Raji (cell line): ENCODE measurements around the gene ZNF521.

Source experiments
- POLR2A ChIP-seq: IDR thresholded peaks from 2 replicates; pipeline ENCODE4 v1.6.1; 2011; ENCODE audit warnings: low read depth, low read length, control low read depth; ENCODE audit not compliant: insufficient read depth

Gene ZNF521

DNA sequence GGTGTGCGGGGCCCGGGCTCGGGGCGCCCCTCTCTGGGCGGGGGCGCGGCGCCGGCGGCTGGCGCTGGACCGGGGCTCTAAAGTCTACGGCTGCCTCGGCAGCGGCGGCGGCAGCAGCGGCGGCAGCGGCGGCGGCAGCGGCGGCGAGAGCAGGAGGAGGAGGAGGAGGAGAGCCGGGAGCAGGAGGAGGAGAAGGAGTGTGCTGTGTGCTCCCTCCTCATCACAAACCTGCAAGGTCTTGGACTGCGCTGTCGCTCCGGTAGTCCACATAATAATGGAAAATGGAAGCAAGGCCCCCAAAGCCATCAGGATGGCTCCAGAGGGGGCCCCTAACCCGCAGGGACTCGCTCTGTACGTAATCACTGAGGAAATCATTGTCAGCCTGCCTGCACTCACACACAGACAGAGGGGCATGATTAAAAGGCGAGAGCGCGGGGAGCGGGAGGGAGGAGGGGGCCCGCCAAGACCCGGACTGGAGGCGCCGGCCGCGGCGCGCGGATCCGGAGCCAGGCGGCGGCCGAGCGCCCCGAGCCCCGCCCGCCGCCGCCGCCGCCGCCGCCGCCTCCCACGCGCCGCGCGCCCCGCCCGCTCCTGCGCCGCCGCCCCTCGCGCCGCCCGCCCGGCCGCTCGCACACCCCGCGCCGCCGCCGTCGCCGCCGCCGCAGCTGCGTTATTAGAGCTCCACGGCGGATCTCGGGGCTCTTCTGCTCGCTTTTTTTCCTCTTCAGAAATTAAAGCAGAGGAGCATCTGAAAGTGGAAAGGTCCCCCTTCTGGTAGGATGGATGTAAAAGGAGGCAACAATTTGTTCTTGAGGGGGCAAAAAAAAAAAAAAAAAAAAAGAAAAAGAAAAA lies at the start of gene ZNF521:
Gene ZNF521, minus strand, starts transcription at position 390 of the 852 bp plus-strand sequence. CDS start 1,220 bp downstream, outside the sequence.
- peak; percentile 52; the same call in 1 of the 2 replicates for TF ChIP-seq POLR2A

DNA sequence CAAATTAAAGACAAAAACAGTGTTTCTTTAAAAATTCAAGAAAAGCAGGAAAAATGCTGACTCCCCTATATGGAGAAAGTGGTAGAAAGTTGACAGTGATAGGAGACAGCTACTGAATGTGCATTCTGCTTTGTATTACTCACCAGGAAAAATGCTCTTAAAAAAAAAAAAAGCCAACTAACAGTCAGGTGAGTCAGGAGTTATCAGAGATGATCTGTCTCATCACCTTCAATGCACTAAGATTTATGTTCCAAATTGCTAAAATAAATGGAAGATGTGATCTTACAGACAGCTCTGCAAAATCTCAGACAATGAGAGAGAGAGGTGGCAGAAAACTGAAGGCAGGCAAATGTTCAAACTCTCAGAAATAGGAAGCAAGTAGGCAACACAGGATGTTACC lies 47.6 kb upstream of the ZNF521 start:
- TF ChIP-seq POLR2A, result no peak

DNA sequence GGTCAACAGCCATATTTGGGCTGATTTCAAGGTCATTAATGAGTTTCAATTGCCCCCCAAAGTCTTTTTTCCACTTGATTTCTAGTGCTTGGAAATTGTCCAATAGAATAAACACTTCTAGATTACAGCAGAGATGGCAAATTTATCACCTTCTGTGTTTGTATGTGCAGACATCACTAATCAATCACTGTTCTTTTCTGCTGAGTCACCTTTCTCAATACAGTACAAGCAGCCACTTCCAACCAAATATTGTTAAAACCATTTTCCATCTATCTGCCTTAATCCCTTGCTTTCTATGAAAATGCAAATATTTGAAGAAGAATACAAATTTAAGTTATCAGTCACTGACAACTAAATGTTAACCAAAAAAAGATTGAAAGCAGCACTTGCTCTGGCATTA lies 40.2 kb upstream of the ZNF521 start:
- no peak for TF ChIP-seq POLR2A

DNA sequence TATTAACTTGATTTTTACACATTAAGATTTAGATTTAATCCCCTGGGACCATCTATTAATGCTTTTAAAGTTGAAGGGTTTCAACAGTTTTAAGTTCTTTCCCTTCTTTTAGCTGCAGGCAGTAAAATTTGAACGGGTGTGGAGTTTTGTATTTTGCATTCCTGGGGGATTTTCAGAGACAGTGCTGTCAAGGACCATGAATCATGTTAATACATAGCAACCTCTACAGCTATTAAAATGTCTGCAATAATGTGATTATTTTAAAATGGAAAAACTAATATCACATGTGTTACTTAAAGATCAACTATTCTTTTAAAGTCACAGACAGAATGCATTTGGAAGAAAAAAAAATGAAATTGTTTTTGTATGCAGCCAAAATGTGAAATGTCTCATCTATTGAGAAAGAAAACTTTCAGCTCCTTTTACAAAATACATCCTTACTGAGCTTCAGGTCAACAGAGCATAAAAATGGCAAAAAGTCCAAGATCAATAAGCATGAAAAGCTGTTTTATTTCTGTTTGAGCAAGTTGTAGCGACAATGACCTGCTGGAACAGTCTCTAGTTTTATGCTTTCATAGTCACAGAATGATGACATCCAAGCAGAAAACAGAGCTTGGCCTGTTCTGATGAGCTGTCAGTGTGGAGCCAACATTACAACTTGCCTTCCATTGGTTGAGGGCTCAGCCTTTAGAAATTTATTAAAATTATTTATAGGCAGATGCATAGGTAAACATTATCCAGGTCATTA lies 21.6 kb upstream of the ZNF521 start:
- no peak for TF ChIP-seq POLR2A

DNA sequence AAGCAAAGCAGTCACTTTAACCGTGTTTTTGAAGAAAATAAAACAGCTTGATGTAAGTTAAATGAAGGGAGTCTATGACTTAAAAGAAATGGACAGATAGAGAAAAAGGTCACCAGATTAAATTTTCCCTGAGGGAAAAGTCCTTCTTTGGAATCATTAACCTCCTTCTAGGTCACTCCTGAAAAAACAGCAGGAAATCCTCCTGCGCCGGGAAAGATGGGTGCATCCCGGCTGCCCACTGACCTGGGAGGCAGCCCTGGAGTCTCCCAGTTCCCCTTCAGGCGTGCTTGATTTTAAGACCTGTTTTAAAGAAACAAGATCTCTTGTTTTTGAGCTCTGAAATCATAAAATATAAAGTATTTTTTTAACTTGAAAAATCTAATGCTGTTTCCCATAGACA lies 18.4 kb upstream of the ZNF521 start:
- TF ChIP-seq POLR2A, result no peak

DNA sequence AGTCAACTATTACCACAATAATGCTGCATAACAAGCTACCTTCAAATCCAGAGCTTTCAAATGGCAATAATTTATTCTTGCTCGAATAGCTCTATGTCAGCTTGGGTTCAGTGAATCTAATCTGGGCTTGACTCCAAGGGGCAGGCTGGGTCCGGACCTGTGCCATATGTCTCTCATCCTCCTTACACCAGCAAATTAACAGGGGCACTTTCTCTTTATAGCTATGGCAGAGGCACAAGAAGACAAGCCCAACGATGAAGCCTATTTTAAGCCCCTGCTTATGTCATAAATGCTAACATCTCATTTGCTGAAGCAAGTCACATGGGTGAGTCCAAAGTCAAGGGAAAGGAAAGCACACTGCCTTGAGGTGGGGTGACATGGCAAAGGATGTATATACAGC lies 13.3 kb upstream of the ZNF521 start:
- TF ChIP-seq POLR2A, result no peak

DNA sequence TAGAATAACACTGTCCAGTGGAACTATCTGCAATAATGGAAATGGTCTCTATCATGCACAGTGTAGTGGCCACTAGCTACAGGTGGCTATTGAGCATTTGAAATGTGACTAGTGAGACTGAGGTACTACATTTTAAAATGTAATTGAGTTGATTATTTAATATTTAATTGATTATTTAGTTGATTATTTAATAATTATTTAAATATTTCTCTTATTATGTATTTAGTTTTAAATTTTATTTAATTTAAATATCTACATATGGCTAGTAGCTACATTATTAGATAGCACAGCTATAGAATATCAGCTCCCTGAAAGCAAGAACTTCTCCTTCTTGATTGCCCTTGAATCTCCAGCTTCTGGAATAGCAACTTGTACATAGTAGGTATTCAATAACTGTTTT lies 12.8 kb upstream of the ZNF521 start:
- no peak for TF ChIP-seq POLR2A

DNA sequence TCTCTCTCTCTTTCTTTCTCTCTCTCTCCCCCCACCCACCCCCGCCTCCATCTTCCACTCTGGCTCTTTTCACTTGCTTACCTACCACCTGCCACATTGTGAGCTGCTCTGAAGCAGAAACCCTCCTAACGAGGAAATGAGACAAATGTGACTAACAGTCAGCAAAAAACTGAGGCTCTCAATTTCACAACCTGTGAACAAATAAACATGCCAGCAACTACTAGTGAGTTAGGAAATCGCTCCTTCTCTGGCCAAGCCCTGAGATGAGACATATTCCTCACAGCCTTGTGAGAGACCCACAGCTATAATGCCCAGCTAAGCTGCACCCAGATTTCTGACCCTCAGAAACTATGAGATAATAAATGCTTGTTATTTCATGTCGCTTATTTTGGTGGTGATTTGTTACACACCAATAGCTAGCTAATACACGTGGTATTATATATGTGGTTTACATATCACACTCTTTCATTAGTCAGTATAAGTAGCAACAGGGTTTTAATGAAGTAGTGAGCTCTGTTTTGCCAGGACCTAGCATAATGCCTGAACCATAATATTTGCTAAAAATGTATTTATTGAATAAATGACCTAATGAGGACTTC lies 8.4 kb upstream of the ZNF521 start:
- no peak for TF ChIP-seq POLR2A

DNA sequence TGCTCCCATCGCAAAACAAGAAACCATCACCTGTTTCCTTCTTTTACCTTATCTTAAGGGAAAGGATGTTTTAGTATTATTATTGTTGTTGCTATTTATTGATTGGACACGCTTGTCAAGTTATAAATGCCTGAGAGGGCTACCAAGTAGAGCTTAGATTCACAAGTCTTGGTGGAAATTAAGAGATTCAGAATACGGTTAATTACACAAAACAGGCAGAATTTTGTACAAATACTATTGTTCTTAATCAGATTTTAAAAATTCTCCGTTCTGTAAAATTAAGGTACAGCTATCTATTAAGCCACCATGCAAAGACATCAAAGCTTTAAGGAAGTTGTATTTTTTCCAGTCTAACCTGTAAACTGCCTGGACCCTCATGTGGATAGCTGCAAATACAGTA lies 1.1 kb upstream of the ZNF521 start:
- TF ChIP-seq POLR2A, result no peak

DNA sequence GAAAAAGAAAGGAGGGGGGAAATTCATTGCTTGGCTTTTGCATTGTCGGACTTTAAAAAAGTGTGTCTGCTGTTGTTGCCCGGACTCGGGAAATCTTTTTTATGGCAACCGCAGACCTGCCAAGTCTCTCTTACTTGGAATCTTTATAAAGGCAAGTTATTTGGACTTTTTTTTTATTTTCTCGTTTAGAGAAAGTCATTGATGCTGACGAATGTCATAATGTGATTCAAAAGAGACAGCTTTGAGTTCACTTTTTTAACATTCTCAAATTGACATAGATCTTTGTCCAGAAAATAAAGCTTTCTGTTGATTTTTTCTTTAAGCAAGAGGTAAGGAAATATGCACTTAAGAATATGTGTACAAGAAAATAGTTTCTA lies 651 bp upstream of the ZNF521 start:
- TF ChIP-seq POLR2A, result no peak

DNA sequence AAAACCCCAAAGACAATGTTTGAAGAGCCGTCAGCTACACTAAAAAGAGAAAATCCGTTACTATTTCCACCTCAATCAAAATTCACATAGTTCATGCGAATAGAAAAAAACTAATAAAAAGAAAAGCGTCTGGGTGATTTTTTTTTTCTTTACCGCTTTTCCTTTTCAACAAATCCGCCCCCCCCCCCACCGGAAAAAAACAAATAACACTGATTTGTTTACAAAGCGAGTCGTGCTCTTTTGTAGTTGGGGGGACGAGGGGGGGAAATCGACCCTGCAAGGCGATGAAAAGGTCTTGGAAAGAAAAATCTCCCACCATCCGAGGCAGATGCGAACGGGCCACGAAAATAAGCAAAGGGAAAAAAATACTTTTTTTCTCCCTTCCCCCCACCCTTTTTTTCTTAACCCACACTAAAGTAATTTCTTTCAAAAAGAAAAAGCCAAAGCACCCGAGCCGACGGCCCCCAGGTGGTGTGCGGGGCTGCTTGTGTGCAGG lies 638 bp downstream of the ZNF521 start:
- TF ChIP-seq POLR2A, result no peak

DNA sequence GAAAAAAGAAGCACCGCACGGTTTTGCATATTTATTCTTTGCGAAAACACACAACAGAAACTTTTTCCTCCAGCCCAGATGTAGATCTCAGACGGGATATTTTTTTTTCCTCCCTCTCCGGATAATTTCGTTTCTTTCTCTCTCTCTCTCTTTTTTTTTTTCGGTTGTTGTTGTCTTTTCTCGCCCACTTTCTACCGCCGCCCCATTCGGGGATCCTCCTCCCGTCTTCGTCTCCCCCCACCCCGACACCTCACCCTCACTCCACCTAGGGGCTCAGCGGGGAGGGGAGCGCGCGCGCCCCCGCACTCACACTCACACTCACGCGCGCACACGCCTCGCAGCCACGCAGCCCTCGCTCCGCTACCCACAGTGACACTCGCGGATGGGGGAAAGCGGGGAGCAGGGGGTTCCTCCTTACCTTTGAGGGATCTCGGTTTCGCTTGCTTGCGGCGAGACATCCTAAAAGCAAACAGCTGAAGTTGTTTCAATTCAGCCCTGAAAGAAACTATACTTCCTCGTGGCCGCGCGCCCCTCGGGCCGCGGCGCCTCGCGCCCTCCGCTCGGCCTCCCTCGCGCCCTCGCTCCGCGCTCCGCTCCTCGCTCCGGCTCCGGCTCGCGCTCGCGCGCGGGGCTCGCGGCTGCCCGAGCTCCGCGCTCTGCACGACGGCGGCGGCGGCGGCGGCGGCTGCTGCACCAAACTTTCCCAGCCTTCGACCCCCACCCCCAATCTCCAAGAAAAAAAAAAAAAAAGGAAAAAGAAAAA lies 1.3 kb downstream of the ZNF521 start:
- TF ChIP-seq POLR2A, result no peak

DNA sequence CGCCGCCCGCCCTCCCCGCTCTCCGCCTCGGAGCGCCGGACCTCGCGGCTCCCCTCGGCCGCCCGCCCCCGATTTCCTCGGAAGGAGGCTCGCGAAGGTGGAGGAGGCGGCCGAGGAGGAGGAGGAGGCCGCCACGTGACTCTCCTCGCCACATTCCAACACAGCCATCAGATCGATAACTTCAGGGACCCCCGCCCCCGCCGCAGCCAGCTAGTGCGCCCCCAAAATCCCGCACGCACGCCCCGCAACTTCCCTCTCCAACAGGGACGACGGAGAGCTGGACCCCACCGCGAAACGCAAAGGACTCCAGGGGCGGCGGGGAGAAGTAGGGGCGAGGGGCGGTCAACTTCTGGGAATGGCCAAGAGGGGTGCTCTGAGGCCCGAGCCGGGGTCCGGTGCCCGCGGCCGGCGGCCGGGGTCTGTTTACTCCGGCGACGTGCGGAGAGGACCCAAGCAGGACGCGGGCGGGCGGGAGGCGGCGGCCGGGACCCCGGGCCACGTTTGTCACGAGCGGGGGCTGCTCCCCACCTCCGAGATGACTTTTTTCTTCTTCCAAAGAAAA lies 2.0 kb downstream of the ZNF521 start:
- TF ChIP-seq POLR2A, result no peak

DNA sequence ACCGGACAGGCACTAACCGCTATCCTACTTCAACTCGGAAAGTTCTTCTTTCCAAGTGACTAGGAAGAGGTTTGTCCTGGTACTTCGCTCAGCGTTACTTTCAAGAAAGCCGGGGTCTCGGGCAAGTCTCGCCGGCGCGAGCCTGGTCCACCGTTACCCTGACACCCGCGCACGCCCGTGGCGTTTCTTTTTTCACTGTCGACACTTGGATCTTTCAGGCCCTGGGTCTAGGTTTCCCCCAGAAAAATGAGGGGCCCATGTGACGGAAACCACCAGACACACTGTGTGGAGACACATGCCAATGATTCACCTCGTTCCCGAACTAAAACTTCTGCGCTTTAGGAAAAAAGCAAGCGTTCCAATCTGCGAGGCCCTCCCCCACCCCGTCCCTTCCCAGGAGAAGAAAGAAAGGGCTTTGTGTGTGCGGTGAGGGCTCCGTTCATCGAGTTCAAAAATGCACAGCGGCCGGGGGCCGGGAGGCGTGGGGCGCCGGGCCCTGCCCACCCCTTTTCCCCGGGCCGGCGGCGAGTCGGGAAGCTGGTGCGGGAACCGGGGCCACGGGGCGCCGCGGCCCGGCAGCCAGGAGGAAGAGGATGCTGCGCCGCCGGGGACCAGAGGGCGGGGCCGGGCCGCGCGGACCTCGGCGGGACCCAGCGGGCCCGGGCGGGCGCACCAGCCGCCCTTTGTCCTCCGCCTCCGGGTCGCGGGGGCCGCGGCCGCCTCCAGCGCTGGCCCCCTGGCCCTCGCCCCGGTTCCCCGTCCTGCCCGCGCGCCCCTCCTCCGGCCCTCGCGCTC lies 2.6 kb downstream of the ZNF521 start:
- no peak for TF ChIP-seq POLR2A

DNA sequence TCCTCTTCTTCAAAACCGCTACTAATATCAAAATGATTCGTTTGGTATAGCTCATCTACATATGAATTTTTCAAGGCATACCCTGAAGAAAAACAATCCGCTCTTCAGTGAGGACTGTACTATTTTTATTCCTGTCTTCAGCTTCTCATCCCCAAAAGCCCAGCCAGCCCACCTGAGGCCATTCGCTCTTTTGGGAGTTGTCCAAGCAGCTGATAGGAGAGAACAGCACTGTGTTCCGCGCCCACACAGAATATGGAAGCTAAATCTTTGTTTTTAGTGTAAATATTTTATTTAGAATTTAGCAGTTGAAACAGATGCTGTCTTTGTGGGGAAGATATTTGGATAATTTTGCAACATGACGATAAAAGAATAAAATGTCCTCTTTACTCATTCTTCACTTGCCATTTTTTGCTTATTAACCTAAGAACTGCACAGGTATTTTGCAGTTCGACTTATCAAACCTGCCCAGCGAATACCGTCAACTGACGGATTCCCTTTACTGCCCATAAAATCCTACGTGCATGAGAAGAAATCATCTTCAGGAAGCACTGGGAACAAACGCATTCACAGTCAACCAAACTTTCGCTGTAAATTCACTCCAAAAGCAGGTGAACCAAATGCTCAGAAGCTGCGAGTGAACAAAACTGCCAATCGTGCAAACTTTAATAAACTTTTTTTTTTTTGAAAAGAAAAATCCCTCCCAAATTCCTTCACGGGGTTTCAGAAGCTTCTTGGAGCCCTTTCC lies 3.4 kb downstream of the ZNF521 start:
- TF ChIP-seq POLR2A, result no peak
